Measurements from ENCODE around the gene MAP3K6. TPM values are rescaled to one million over a fixed set of nuclear protein-coding genes. Genes with fewer than 3 reads are reported as not detected.
"Not testable (repeated sequence)": the region's sequence is repeated elsewhere in the genome, so short reads cannot be mapped to it uniquely, and the experiment has no call there.

The MAP3K6 gene
- total RNA-seq, 2 donors from 2014 or later = 31.3 to 42.1 TPM

GRCh38 chr1:27391511-27392095, 24.8 kb upstream of the MAP3K6 start:
- no peaks in the 10 kb centered on the region for H3K27me3 ChIP-seq
- no peaks in the 10 kb centered on the region for H3K9me3 ChIP-seq
- TF ChIP-seq, protein P1, sequence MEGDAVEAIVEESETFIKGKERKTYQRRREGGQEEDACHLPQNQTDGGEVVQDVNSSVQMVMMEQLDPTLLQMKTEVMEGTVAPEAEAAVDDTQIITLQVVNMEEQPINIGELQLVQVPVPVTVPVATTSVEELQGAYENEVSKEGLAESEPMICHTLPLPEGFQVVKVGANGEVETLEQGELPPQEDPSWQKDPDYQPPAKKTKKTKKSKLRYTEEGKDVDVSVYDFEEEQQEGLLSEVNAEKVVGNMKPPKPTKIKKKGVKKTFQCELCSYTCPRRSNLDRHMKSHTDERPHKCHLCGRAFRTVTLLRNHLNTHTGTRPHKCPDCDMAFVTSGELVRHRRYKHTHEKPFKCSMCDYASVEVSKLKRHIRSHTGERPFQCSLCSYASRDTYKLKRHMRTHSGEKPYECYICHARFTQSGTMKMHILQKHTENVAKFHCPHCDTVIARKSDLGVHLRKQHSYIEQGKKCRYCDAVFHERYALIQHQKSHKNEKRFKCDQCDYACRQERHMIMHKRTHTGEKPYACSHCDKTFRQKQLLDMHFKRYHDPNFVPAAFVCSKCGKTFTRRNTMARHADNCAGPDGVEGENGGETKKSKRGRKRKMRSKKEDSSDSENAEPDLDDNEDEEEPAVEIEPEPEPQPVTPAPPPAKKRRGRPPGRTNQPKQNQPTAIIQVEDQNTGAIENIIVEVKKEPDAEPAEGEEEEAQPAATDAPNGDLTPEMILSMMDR (IDR thresholded peaks at IDR 0.05) = no peak
- no peaks in the 10 kb centered on the region for H3K36me3 ChIP-seq
- peak; percentile 80 for DNase-seq (ENCODE audit: low spot score)
- H3K27ac ChIP-seq = peak overlapping the region; percentile 88 to 92
- H3K4me3 ChIP-seq = peak overlapping the region; percentile 56 to 70
- H3K4me1 ChIP-seq = peaks cover 0 to 37% of the 10 kb centered on the region in 2 donors

DNA sequence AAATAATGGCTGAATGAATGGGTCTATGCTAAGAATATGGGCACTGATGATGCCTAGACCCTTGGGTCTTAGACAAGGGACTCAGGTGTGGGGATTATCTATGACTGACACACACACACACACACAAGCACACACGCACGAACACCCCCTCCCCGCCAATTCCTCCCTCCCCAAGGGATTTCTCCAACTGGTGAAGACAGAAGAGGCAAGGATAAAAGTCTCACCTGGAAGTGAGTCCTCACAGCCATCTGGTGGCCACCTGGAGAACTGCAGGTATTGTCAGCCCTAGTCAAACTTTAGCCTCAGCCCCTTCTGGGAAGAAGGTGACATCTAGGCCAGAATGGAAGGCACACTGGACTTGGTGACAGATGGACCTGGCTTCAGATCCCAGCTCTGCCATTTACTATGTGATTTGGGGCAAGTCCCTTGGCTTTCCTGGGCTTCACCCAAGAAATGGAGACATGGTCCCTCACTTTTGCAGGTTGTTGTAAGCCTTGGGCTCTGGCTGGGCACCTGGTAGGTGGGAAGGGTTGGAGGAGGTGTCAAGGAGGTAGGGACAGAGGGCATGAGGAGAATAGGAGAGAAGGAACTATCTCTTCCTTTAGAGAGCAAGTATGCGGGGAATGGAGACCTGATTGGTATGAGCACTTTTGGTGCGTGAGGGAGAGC, 21.7 kb upstream of the MAP3K6 start:
- DNase-seq (ENCODE audit: low spot score) = peak; percentile 76
- TF ChIP-seq, protein P1 (IDR thresholded peaks at IDR 0.05) = peak; percentile 87 to 93
- Histone ChIP-seq H3K4me3 (no peak overlapping the region), H3K4me1 (peaks cover 0 to 27% of the 10 kb centered on the region in 2 donors), H3K9me3 (no peaks in the 10 kb centered on the region), H3K36me3 (no peaks in the 10 kb centered on the region), H3K27ac (peak overlapping the region; percentile 35 to 41), H3K27me3 (no peaks in the 10 kb centered on the region)

- not testable (repeated sequence) for H3K27me3 ChIP-seq; H3K27ac ChIP-seq; H3K9me3 ChIP-seq; H3K36me3 ChIP-seq; H3K4me3 ChIP-seq; DNase-seq (ENCODE audit: low spot score)
- H3K4me1 ChIP-seq = peaks cover 0 to 21% of the 10 kb centered on the region in 2 donors
Measured at GRCh38 chr1:27384797-27385196, 18.0 kb upstream of the MAP3K6 start.

DNA sequence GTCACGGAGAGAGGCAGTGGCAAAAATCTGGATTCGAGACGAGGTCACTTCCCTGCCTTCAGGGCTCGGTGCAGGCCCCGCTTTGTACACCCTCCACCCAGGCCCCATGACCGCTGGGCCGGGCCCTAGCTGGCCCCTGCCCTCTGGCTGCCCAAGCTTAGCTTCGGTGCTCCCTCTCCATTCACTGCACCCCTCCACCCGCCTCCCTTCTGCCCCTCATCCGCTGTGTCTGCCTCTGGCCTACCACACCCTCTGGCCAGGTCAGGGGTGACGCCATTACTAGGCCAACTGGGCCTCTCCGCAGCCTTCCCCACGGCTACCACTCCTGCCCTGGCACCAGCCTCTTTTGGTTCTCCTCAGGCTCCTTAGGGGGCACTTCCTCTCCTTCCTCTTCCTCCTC, 16.9 kb upstream of the MAP3K6 start:
- Histone ChIP-seq H3K4me3 (no peak overlapping the region), H3K27me3 (no peaks in the 10 kb centered on the region), H3K36me3 (no peaks in the 10 kb centered on the region), H3K9me3 (no peaks in the 10 kb centered on the region), H3K27ac (no peak overlapping the region), H3K4me1 (peaks cover 0 to 20% of the 10 kb centered on the region in 2 donors)
- no peak for DNase-seq (ENCODE audit: low spot score)
- TF ChIP-seq, protein P1 (IDR thresholded peaks at IDR 0.05) = no peak

GRCh38 chr1:27383039-27383605, 16.4 kb upstream of the MAP3K6 start, which contains the start of gene CD164L2:
TSS of gene CD164L2 (minus strand) at chr1:27383333. CDS start at chr1:27383239, 94 bp downstream.
- DNase-seq (ENCODE audit: low spot score) = no peak
- H3K4me3 ChIP-seq = no peak within 1 kb of the TSS
- TF ChIP-seq, protein P1 (IDR thresholded peaks at IDR 0.05) = no peak
- no peaks in the 10 kb centered on the region for H3K27me3 ChIP-seq
- H3K9me3 ChIP-seq = no peaks in the 10 kb centered on the region
- H3K27ac ChIP-seq = no peak within 1 kb of the TSS
- no peaks in the 10 kb centered on the region for H3K36me3 ChIP-seq
- peaks cover 0 to 17% of the 10 kb centered on the region in 2 donors for H3K4me1 ChIP-seq

DNA sequence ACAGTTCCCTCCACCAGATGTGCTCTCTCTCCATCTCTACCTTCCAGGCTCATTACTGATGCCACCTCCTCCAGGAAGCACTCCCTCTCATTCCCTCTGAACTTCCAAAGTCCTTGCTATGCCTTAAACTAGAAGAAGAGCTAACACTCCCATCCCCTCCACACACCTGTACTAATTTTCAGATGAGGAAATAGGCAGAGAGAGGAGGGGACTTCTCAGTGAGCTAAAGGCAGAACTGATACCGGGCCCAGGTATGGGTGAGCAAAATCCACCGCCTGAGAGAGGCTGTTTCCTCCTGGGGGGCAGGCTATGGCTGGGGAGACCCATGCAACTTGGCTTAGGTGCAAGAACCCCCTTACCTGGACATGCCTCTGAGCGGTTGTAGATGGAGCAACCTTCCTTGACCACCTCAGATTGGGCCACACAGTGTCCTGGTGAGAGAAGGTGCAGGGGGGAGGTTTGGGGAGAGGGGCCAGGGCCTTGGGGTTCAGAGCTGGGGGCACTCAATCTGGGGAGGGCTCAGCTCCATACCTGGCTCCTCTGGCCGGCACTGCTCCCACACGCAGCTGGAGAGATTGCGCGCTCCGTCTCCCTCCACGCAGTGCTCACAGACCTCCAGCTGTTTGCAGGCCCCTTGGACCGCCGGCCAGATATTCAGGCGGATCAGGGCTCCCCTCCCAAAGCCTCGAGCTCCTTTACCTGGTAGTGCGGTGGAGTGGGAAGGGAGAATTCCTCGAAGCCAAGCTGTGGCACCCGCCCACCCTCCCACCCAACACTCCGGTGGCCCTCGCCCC, 15.4 kb upstream of the MAP3K6 start:
- H3K9me3 ChIP-seq = no peaks in the 10 kb centered on the region
- DNase-seq (ENCODE audit: low spot score) = no peak
- TF ChIP-seq, protein P1 (IDR thresholded peaks at IDR 0.05) = no peak
- H3K36me3 ChIP-seq = no peaks in the 10 kb centered on the region
- peaks cover 0 to 17% of the 10 kb centered on the region in 2 donors for H3K4me1 ChIP-seq
- no peaks in the 10 kb centered on the region for H3K27me3 ChIP-seq
- H3K27ac ChIP-seq = no peak overlapping the region
- no peak overlapping the region for H3K4me3 ChIP-seq
